C4-2B (cell line): ENCODE data around the gene GNAL.

Experiments used
- CTCF ChIP-seq: fragments of 450-650 bp; conservative IDR thresholded peaks from 2 replicates; pipeline ENCODE4 v1.5.1; 2017; ENCODE audit warnings: mild to moderate bottlenecking
- ZFX ChIP-seq: fragments of 450-650 bp; IDR thresholded peaks from 2 replicates; pipeline ENCODE4 v1.6.1; 2017

GRCh38 chr18:11789716-11790510, 100.8 kb downstream of the GNAL start:
- TF ChIP-seq CTCF (no peak), ZFX (no peak)
